HG02943 (cell line): ENCODE measurements around the gene WDR49.
A peak's percentile ranks its signal among the peaks of the same experiment; 100 is the strongest.

Source experiments
- ATAC-seq: cut with Tn5 transposase; IDR thresholded peaks from one replicate; pipeline ENCODE4 v1.9.1; 2021; ENCODE audit warnings: mild to moderate bottlenecking, low read depth, moderate library complexity; ENCODE audit not compliant: unreplicated experiment

Gene WDR49

GRCh38 chr3:167653760-167654159, at the start of gene WDR49:
Gene WDR49, minus strand, starts transcription at chr3:167653942. Its CDS starts 517 bp downstream, at chr3:167653425.
- no peak for ATAC-seq

GRCh38 chr3:167700926-167701325, 47.2 kb upstream of the WDR49 start:
- no peak for ATAC-seq

GRCh38 chr3:167700046-167700445, 46.3 kb upstream of the WDR49 start:
- ATAC-seq: no peak

GRCh38 chr3:167694121-167694520, 40.4 kb upstream of the WDR49 start:
- no peak for ATAC-seq

GRCh38 chr3:167691366-167691765, 37.6 kb upstream of the WDR49 start:
- peak; percentile 100 for ATAC-seq

GRCh38 chr3:167684388-167684993, 30.7 kb upstream of the WDR49 start:
- peak; percentile 87 for ATAC-seq

- ATAC-seq: no peak
Measured at GRCh38 chr3:167679526-167679925, 25.8 kb upstream of the WDR49 start.

GRCh38 chr3:167675848-167676247, 22.1 kb upstream of the WDR49 start:
- no peak for ATAC-seq

GRCh38 chr3:167673221-167673620, 19.5 kb upstream of the WDR49 start:
- no peak for ATAC-seq

GRCh38 chr3:167671878-167672427, 18.2 kb upstream of the WDR49 start:
- no peak for ATAC-seq

- no peak for ATAC-seq
Measured at GRCh38 chr3:167669699-167670098, 16.0 kb upstream of the WDR49 start.

- ATAC-seq: no peak
Measured at GRCh38 chr3:167668651-167669050, 14.9 kb upstream of the WDR49 start.

GRCh38 chr3:167666563-167666962, 12.8 kb upstream of the WDR49 start:
- ATAC-seq: no peak

GRCh38 chr3:167662919-167663400, 9.2 kb upstream of the WDR49 start:
- ATAC-seq: no peak

GRCh38 chr3:167657684-167658225, 4.0 kb upstream of the WDR49 start:
- no peak for ATAC-seq

GRCh38 chr3:167656821-167657220, 3.1 kb upstream of the WDR49 start:
- ATAC-seq: no peak

GRCh38 chr3:167653155-167653554, 587 bp downstream of the WDR49 start:
- no peak for ATAC-seq

- ATAC-seq: no peak
Measured at GRCh38 chr3:167651826-167652225, 1.9 kb downstream of the WDR49 start.

GRCh38 chr3:167650459-167650858, 3.3 kb downstream of the WDR49 start:
- ATAC-seq: no peak

GRCh38 chr3:167649746-167650145, 4.0 kb downstream of the WDR49 start:
- no peak for ATAC-seq

GRCh38 chr3:167644611-167645010, 9.1 kb downstream of the WDR49 start:
- no peak for ATAC-seq

- no peak for ATAC-seq
Measured at GRCh38 chr3:167631471-167631870, 22.3 kb downstream of the WDR49 start.
